SIG-M5 treated with dmso at 0.1 percent for 504 hours (cell line): ENCODE measurements around the gene CEACAM4.

Experiments
- DNase-seq: peaks from one replicate; lab custom pipeline; 2025; ENCODE audit not compliant: unreplicated experiment; lab: John Stamatoyannopoulos, UW

CEACAM4 gene

GRCh38 chr19:41617941-41618730 is 8.7 kb downstream of the CEACAM4 start:
- no peak for DNase-seq

- peak; percentile 64 for DNase-seq
Measured at GRCh38 chr19:41616792-41617621, 9.9 kb downstream of the CEACAM4 start.

- DNase-seq, result no peak
Measured at GRCh38 chr19:41615207-41615606, 11.7 kb downstream of the CEACAM4 start.

GRCh38 chr19:41612483-41612882 is 14.4 kb downstream of the CEACAM4 start:
- DNase-seq, result peak; percentile 71

- DNase-seq, result no peak
Measured at GRCh38 chr19:41610789-41611188, 16.1 kb downstream of the CEACAM4 start.

GRCh38 chr19:41607668-41608067 is 19.2 kb downstream of the CEACAM4 start:
- no peak for DNase-seq

- no peak for DNase-seq
Measured at GRCh38 chr19:41606215-41606837, 20.5 kb downstream of the CEACAM4 start.

- DNase-seq, result no peak
Measured at GRCh38 chr19:41604831-41605230, 22.0 kb downstream of the CEACAM4 start.

GRCh38 chr19:41601771-41602170 is 25.1 kb downstream of the CEACAM4 start:
- no peak for DNase-seq

- no peak for DNase-seq
Measured at GRCh38 chr19:41599175-41599966, 27.5 kb downstream of the CEACAM4 start.

- DNase-seq, result peak; percentile 80
Measured at GRCh38 chr19:41597600-41598041, 29.3 kb downstream of the CEACAM4 start.

- no peak for DNase-seq
Measured at GRCh38 chr19:41595890-41596280, 31.0 kb downstream of the CEACAM4 start.

GRCh38 chr19:41595258-41595889 is 31.5 kb downstream of the CEACAM4 start:
- DNase-seq, result peak; percentile 86

GRCh38 chr19:41591951-41592562 is 34.8 kb downstream of the CEACAM4 start:
- no peak for DNase-seq

- no peak for DNase-seq
Measured at GRCh38 chr19:41590936-41591335, 35.9 kb downstream of the CEACAM4 start.

- DNase-seq, result no peak
Measured at GRCh38 chr19:41589371-41589770, 37.5 kb downstream of the CEACAM4 start.

- peak; percentile 7 for DNase-seq
Measured at GRCh38 chr19:41588497-41589209, 38.2 kb downstream of the CEACAM4 start.

- DNase-seq, result no peak
Measured at GRCh38 chr19:41587838-41588210, 39.0 kb downstream of the CEACAM4 start.

- DNase-seq, result no peak
Measured at GRCh38 chr19:41587101-41587837, 39.6 kb downstream of the CEACAM4 start.
